Activated T-cell treated with anti-CD3 and anti-CD28 coated beads for 24 hours (primary cell): ENCODE results near the gene KCNQ2.
"Not testable (repeated sequence)": the region's sequence is repeated elsewhere in the genome, so short reads cannot be mapped to it uniquely, and the experiment has no call there.

ENCODE experiments used
- DNase-seq: peaks from one replicate; pipeline ENCODE4 v3.0.0-alpha.2; 2020; ENCODE audit warnings: low read depth

The KCNQ2 gene

DNA sequence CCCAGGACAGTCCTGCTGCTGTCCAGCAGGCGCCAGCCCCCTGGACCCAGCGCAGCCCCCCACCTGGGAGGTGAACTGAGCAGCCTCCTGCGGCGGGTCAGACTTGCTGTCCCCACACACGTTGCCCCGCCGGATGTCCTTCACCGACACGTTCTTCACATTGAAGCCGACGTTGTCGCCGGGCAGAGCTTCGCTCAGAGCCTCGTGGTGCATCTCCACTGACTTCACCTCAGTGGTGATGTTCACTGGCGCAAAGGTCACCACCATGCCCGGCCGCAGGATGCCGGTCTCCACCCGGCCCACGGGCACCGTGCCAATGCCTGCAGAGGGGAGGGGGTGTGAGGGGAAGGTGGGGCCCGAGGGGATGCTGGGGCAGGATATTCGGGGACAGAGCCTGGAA lies 18.0 kb upstream of the KCNQ2 start:
- DNase-seq: no peak

DNA sequence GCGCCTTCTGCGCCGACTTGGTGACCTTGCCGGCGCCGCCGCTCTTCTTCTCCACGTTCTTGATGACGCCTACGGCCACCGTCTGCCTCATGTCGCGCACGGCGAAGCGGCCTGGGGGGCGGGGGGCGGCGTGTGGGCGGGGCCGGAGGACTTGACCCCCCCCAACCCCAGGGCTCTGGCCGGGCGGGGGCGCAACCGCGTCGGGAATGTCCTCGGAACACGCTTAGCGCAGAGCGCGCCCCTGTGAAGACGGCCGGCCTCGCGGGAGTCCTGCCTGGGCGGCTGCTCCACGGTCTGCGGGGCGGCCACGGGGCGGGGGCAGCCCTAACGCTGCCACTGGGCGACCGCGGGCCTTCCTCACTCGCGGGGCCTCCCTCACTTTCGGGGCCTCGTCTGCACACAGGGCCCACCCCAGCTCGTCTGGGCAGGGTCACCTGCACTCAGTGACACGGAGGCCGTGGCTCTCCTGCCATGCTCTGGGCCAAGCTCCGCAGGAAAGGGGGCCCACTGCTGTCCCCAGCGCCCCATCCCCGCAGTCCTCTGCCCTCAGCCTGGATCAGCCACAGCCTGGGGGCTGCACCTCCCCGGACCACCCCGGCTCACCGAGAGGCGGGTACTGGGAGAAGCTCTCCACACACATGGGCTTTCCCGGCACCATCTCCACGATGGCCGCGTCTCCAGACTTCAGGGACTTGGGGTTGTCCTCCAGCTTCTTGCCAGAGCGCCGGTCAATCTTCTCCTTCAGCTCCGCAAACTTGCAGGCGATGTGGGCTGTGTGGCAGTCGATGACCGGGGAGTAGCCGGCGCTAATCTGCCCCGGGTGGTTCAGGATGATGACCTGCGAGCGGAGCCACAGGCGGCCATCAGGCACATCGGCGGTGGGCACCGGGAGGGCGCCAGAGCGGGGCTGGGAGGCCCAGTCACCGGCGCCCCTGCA lies 16.1 kb upstream of the KCNQ2 start:
- no peak for DNase-seq

DNA sequence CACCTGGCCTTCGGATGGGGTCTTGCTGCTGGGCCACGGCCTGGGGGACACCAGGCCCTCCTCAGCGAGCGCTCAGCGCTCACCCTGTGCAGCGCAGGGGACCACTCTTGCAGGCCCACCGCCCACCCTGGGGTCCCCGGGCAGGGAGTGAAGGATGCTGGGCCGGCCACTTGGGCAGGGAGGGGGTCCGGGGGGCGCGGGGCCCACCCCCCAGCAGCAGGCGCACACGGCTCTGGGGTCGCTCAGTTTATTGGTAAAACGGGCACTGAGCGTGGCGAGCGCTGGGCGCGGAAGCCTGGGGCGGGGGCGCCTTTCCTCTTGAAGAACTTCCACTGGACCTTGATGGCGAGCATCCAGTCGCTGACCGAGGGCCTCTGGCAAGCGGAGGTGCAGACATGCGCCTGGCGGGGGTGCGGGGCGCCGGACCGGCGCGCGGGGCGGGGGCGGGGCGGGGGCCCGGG lies 15.4 kb upstream of the KCNQ2 start:
- DNase-seq: no peak

DNA sequence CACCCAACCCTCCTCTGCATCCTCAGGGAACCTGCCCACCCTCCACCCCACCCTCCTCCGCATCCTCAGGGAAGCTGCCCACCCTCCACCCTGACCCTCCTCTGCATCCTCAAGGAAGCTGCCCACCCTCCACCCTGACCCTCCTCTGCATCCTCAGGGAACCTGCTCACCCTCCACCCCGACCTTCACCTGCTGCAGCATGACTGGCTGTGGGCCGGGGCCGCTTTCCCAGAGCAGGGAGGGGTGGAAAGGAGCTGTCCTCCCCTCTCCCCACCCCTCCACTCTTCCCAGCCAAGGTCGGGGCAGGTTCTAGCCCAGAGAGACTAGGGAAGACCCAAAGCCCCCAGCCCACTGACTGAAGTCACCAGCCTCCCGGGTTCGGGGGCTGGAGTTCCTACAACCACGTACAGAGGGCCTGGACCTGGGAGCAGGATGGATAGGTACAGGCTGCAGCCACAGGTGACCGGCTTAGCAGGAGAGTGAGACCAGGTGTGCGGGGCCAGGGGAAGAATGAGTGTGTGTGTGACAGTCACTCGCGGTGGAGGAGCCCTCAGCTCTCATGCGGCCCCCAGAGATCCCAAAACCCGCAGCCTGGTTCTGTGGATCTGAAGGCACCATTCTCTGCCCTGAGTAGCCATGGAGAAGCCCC lies 14.8 kb upstream of the KCNQ2 start:
- no peak for DNase-seq

- DNase-seq: no peak
These were observed 13.9 kb upstream of the KCNQ2 start for GRCh38 chr20:63486300-63486855.

GRCh38 chr20:63484651-63485403 lies 12.4 kb upstream of the KCNQ2 start:
- no peak for DNase-seq

GRCh38 chr20:63484236-63484635 lies 11.8 kb upstream of the KCNQ2 start:
- no peak for DNase-seq

- DNase-seq: no peak
These were observed 11.4 kb upstream of the KCNQ2 start for GRCh38 chr20:63483834-63484233.

GRCh38 chr20:63482021-63482587 lies 9.6 kb upstream of the KCNQ2 start:
- DNase-seq: no peak

DNA sequence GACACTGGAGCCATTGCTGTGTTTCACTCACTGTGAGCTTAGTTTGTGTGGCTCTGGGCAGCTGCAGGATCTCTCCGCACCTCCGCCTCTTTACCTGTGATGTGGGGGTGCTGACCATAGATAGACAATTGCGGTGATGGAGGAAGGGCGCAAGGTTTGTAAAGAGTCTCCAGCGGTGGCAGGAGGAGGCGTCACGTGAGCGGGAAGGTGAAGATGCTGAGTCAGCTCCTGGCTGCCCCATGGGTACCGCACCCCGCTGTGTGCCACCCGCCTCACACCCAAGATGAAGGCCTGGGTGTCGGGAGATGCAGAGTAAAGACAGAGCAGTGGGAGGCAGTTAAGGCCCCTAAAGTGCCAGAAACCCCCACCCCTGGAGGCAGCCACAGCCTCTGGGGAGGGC lies 9.0 kb upstream of the KCNQ2 start:
- no peak for DNase-seq

DNA sequence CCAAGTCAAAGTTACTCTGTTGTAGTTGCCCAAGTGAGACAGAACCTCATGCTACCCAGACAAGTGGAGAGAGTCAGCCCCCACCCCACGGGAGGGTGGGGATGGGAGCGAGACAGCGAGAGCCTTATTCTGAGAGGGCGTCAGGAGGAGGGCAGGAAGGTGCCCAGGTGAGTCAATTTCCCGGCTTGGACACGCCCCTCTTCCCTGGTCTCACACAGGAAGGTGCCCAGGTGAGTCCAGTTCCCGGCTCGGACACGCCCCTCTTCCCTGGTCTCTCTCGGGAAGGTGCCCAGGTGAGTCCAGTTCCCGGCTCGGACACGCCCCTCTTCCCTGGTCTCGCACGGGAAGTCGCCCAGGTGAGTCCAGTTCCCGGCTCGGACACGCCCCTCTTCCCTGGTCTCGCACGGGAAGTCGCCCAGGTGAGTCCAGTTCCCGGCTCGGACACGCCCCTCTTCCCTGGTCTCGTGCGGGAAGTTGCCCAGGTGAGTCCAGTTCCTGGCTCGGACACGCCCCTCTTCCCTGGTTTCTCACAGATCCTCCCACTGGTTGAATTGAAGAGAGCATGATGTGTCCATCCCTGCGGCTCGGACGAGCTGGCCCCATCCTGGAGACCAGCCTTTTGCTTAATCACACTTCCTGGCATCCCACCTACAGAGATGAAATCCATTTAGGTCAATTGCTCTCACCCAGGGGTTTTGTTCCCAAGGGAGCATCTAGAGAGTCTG lies 7.4 kb upstream of the KCNQ2 start:
- DNase-seq: not testable (repeated sequence)

GRCh38 chr20:63478346-63479302 lies 6.2 kb upstream of the KCNQ2 start:
- no peak for DNase-seq

GRCh38 chr20:63477944-63478343 lies 5.5 kb upstream of the KCNQ2 start:
- no peak for DNase-seq

GRCh38 chr20:63477061-63477616 lies 4.7 kb upstream of the KCNQ2 start:
- no peak for DNase-seq

DNA sequence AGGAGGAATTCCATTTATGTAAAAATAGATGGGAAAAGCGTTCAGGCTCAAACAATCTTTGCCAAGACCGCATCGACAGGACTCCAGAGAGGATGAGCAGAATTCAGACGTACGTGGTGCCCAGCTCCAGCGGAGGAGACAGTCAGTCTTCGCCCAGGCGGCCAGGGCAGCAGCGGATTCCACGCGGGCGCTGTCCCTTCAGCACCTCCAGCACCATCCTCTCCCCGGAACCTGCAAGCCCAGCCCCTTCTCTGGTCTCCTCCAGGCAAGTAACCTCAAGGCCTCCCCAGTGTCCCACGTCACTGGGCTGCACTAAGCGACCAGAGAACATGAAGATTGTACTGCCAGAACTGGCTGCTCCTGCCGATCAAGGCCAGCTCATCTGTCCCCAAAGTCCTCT lies 2.8 kb upstream of the KCNQ2 start:
- no peak for DNase-seq

- DNase-seq: no peak
These were observed 1.3 kb upstream of the KCNQ2 start for GRCh38 chr20:63473555-63474449.

GRCh38 chr20:63472862-63473390 lies 471 bp upstream of the KCNQ2 start:
- no peak for DNase-seq

- DNase-seq: no peak
These were observed 806 bp downstream of the KCNQ2 start for GRCh38 chr20:63471717-63471980.
